ENCODE results near the gene GOT2.
"Not testable (repeated sequence)": the region's sequence is repeated elsewhere in the genome, so short reads cannot be mapped to it uniquely, and the experiment has no call there.

Gene GOT2

DNA sequence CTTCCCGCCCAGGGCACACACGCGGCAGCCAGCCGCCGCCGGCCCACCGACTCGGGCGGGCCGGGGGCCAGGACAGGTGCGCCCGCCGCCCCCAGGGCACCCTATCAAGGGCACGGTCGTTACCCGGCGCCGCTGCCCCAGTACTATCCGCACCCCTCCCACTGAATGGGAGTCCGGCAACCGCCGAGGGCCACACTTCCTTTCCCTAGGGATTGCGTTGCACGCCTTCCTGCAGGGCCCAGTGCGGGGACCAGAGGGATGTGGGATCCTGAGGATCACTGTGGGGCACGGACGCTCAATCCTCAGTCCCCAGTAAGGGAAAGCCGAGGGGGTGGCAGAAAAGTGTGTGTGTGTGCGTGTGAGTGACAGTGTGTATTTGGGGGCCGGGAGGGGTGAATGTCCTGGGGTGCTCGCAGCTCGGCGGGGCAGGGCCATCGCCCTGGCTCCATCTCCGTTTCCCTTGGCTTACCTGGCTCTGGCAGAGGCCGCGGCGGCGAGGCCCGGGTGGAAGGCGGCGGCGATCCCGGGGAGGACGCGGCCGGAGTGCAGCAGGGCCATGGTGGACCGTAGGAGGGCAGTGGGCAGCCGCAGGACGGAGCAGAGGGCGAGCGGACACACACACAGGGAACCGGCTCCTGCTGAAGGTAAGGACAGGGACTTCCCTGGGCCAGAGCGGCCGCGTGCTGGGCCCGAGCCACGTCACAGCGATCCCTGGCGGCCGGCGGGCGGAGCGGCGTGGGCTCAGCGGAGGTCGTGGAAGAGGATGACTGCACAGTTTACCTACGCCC is at the start of gene GOT2:
Gene GOT2, minus strand, starts transcription at position 646 of the 788 bp plus-strand sequence. Its CDS starts 88 bp downstream, at position 558.
- peak; percentile 91 for DNase-seq (ENCODE audit: extremely low spot score)
- TF ChIP-seq PKNOX1 (IDR thresholded peaks at IDR 0.05) (peak; percentile 6; the same call in 1 of the 2 replicates), CTBP1 (IDR thresholded peaks at IDR 0.05; ENCODE audit: borderline replicate concordance) (peak; percentile 10; the same call in 1 of the 2 replicates), ZNF384 (IDR thresholded peaks at IDR 0.05) (no peak), SUZ12 (IDR thresholded peaks at IDR 0.05) (no peak), L3MBTL2 (conservative IDR thresholded peaks at IDR 0.05) (0 out of 2 replicates have a peak, but pooled peaks have one; percentile 12)
- CTCF ChIA-PET: interaction anchor here (0.6 kb wide), 1 partner anchor 1314 kb away, joined by 8 read pairs; no protein-coding TSS in a partner anchor
- POLR2A ChIA-PET: interaction anchor here (0.8 kb wide), 1 partner anchor 50 kb away, joined by 3 read pairs; the partner anchor contains the start of gene SLC38A7

DNA sequence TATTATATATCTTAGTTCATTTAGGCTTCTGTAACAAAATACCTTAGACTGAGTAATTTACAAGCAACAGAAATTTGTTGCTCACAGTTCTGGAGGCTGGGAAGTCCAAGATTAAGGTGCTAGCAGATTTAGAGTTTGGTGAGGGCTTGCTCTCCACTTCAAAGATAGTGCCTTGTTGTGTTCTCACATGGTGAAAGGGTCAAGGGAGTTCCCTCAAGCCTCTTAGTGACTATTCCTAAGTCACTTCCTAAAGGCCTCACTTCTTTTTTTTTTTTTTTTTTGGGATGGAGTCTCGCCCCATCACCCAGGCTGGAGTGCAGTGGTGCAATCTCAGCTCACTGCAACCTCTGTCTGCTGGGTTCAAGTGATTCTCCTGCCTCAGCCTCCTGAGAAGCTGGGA is 45.2 kb upstream of the GOT2 start:
- CTCF ChIA-PET; POLR2A ChIA-PET; DNase-seq (ENCODE audit: extremely low spot score): not testable (repeated sequence)

DNA sequence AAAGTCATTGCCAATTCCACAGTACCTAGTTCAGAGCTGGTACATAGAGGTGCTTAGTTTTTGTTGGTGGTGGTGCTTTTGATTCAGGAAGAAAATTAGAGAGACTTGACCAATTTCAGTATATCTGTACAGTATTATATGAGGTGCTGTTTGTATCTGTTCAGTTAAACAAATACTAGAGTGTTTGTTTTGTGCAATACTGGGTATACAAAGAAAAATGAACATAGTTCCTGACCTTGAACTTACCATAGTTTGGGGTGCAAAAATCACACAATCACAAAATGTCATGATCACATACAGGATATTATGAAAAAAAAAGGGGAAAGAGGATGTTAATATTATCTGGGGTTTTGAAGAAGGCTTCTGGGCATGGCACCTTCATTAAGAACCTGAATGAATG is 39.8 kb upstream of the GOT2 start:
- no peak for TF ChIP-seq CTBP1 (IDR thresholded peaks at IDR 0.05; ENCODE audit: borderline replicate concordance)
- no peak for TF ChIP-seq NFRKB (IDR thresholded peaks at IDR 0.05)
- no peak for TF ChIP-seq L3MBTL2 (conservative IDR thresholded peaks at IDR 0.05)
- no peak for TF ChIP-seq SUZ12 (IDR thresholded peaks at IDR 0.05)
- CTCF ChIA-PET: interaction anchor here (1.9 kb wide), 1 partner anchor 18 kb away, joined by 4 read pairs; no protein-coding TSS in a partner anchor
- DNase-seq (ENCODE audit: extremely low spot score): no peak
- POLR2A ChIA-PET: no interaction called here

DNA sequence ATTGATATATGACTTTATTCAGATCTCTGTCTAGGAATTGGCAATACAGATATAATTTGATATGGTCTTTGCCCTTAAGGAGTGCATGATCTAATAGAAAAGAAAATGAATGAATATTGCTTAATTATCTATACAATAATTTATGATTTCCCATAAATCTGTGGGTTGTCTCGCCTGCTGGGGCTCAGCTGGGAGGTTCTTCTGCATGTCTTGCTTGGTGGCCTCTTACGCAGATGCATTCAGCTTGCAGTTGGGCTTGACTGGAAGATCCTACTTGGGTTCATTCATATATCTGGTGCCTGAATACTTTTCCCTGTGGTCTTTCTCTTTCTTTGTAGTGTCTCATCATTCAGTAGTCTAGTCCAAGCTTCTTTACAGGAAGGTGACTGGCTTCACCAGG is 34.0 kb upstream of the GOT2 start:
- DNase-seq (ENCODE audit: extremely low spot score): no peak
- TF ChIP-seq LEF1 (IDR thresholded peaks at IDR 0.05; ENCODE audit: borderline replicate concordance): no peak
- no peak for TF ChIP-seq HDGF (IDR thresholded peaks at IDR 0.05; ENCODE audit: borderline replicate concordance)
- ChIA-PET POLR2A (no interaction called here), CTCF (no interaction called here)

DNA sequence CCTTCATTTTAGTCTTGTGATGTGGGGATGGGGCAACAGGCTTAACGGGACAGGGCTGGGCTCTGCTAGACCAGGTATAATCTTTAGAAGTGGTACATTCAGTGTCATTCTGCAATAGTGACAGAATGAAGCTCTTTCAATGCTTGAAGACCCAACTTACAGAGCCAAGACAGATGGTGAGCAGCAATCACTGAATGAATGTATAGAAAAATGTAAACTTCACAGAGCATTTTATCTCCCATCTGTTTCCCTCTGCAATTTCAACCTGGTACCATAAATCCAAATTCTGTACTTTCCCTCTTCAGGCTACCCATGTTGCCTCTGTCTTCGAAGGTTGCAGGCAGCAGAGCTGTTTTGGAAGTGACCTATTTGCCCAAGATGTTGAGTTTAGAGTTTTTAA is 33.5 kb upstream of the GOT2 start:
- TF ChIP-seq SP1 (IDR thresholded peaks at IDR 0.05) (no peak), ZNF384 (IDR thresholded peaks at IDR 0.05) (no peak), FOXA1 (IDR thresholded peaks at IDR 0.05) (no peak), L3MBTL2 (conservative IDR thresholded peaks at IDR 0.05) (no peak), BHLHE40 (IDR thresholded peaks at IDR 0.05; ENCODE audit: borderline replicate concordance) (no peak), TARDBP (IDR thresholded peaks at IDR 0.05) (no peak), FOXM1 (IDR thresholded peaks at IDR 0.05; ENCODE audit: borderline replicate concordance) (no peak), CTBP1 (IDR thresholded peaks at IDR 0.05; ENCODE audit: borderline replicate concordance) (no peak), ELF4 (IDR thresholded peaks at IDR 0.05) (no peak), ARNT (IDR thresholded peaks at IDR 0.05) (no peak), FOXK2 (IDR thresholded peaks at IDR 0.05) (no peak), LEF1 (IDR thresholded peaks at IDR 0.05; ENCODE audit: borderline replicate concordance) (no peak), HDGF (IDR thresholded peaks at IDR 0.05; ENCODE audit: borderline replicate concordance) (no peak), SUZ12 (IDR thresholded peaks at IDR 0.05) (no peak), NFRKB (IDR thresholded peaks at IDR 0.05) (no peak), PKNOX1 (IDR thresholded peaks at IDR 0.05) (no peak)
- ChIA-PET CTCF (interaction anchor here (1.3 kb wide), 1 partner anchor 11 kb away, joined by 3 read pairs; no protein-coding TSS in a partner anchor), POLR2A (no interaction called here)
- DNase-seq (ENCODE audit: extremely low spot score): no peak

- ChIA-PET POLR2A (interaction anchor here (0.6 to 1.0 kb wide), 5 partner anchors 72 to 245 kb away, joined by 3 to 6 read pairs (median 3); partner anchors contain the start of genes SETD6 and SLC38A7), CTCF (interaction anchor here (0.5 to 1.5 kb wide), 18 partner anchors 8 to 420 kb away, joined by 3 to 11 read pairs (median 4); partner anchors contain the start of genes NDRG4 and SLC38A7)
- TF ChIP-seq FOXM1 (IDR thresholded peaks at IDR 0.05; ENCODE audit: borderline replicate concordance) (no peak), LEF1 (IDR thresholded peaks at IDR 0.05; ENCODE audit: borderline replicate concordance) (no peak)
- no peak for DNase-seq (ENCODE audit: extremely low spot score)
Measured at GRCh38 chr16:58756650-58757332, 22.7 kb upstream of the GOT2 start.

- POLR2A ChIA-PET: interaction anchor here (0.6 to 1.0 kb wide), 5 partner anchors 71 to 245 kb away, joined by 3 to 6 read pairs (median 3); partner anchors contain the start of genes SETD6 and SLC38A7
- DNase-seq (ENCODE audit: extremely low spot score): peak; percentile 74
- CTCF ChIA-PET: interaction anchor here (0.5 to 1.5 kb wide), 28 partner anchors 9 to 1887 kb away, joined by 3 to 11 read pairs (median 4); partner anchors contain the start of genes NDRG4 and SLC38A7
- TF ChIP-seq ARNT (IDR thresholded peaks at IDR 0.05) (no peak), FOXA1 (IDR thresholded peaks at IDR 0.05) (no peak), LEF1 (IDR thresholded peaks at IDR 0.05; ENCODE audit: borderline replicate concordance) (no peak), FOXK2 (IDR thresholded peaks at IDR 0.05) (no peak), TARDBP (IDR thresholded peaks at IDR 0.05) (no peak), NFRKB (IDR thresholded peaks at IDR 0.05) (no peak), SUZ12 (IDR thresholded peaks at IDR 0.05) (no peak), HDGF (IDR thresholded peaks at IDR 0.05; ENCODE audit: borderline replicate concordance) (no peak), CTBP1 (IDR thresholded peaks at IDR 0.05; ENCODE audit: borderline replicate concordance) (no peak), PKNOX1 (IDR thresholded peaks at IDR 0.05) (no peak), FOXM1 (IDR thresholded peaks at IDR 0.05; ENCODE audit: borderline replicate concordance) (no peak), ELF4 (IDR thresholded peaks at IDR 0.05) (no peak), ZNF384 (IDR thresholded peaks at IDR 0.05) (no peak)
Measured at GRCh38 chr16:58755989-58756649, 22.0 kb upstream of the GOT2 start.
